Measurements from ENCODE around the gene TNPO1.

TNPO1 gene

GRCh38 chr5:72818866-72819534 lies 2.5 kb downstream of the TNPO1 start:
- peak; percentile 80 for DNase-seq

GRCh38 chr5:72821776-72822175 lies 5.3 kb downstream of the TNPO1 start:
- DNase-seq = no peak

- no peak for DNase-seq
These were observed 6.5 kb downstream of the TNPO1 start for GRCh38 chr5:72822944-72823343.

GRCh38 chr5:72829707-72830106 lies 13.2 kb downstream of the TNPO1 start:
- DNase-seq = no peak

GRCh38 chr5:72830362-72830761 lies 13.9 kb downstream of the TNPO1 start:
- DNase-seq = no peak

- no peak for DNase-seq
These were observed 15.2 kb downstream of the TNPO1 start for GRCh38 chr5:72831685-72832084.

GRCh38 chr5:72834924-72835323 lies 18.5 kb downstream of the TNPO1 start:
- no peak for DNase-seq

GRCh38 chr5:72835633-72836032 lies 19.2 kb downstream of the TNPO1 start:
- no peak for DNase-seq

GRCh38 chr5:72836810-72837209 lies 20.3 kb downstream of the TNPO1 start:
- DNase-seq = no peak

- DNase-seq = no peak
These were observed 21.1 kb downstream of the TNPO1 start for GRCh38 chr5:72837524-72838096.

GRCh38 chr5:72840041-72840440 lies 23.6 kb downstream of the TNPO1 start:
- no peak for DNase-seq

- no peak for DNase-seq
These were observed 25.5 kb downstream of the TNPO1 start for GRCh38 chr5:72841756-72842535.

- DNase-seq = no peak
These were observed 26.4 kb downstream of the TNPO1 start for GRCh38 chr5:72842816-72843215.

- DNase-seq = no peak
These were observed 27.8 kb downstream of the TNPO1 start for GRCh38 chr5:72844218-72844603.

GRCh38 chr5:72845889-72846288 lies 29.4 kb downstream of the TNPO1 start:
- DNase-seq = no peak

- DNase-seq = no peak
These were observed 30.0 kb downstream of the TNPO1 start for GRCh38 chr5:72846483-72846882.

- DNase-seq = no peak
These were observed 31.0 kb downstream of the TNPO1 start for GRCh38 chr5:72847439-72847838.

GRCh38 chr5:72847989-72848473 lies 31.6 kb downstream of the TNPO1 start:
- peak; percentile 97 for DNase-seq

- peak; percentile 68 for DNase-seq
These were observed 32.3 kb downstream of the TNPO1 start for GRCh38 chr5:72848474-72849428.

- no peak for DNase-seq
These were observed 33.1 kb downstream of the TNPO1 start for GRCh38 chr5:72849546-72849945.

GRCh38 chr5:72850113-72850512 lies 33.7 kb downstream of the TNPO1 start:
- DNase-seq = no peak

GRCh38 chr5:72852356-72852755 lies 35.9 kb downstream of the TNPO1 start:
- no peak for DNase-seq

GRCh38 chr5:72854419-72854818 lies 38.0 kb downstream of the TNPO1 start:
- DNase-seq = no peak
